Ishikawa (cell line): ENCODE measurements around the gene FGF18.

Source experiments
- CEBPB ChIP-seq: IDR thresholded peaks from 2 replicates; pipeline ENCODE4 v1.6.1; 2012
- CREB1 ChIP-seq: IDR thresholded peaks from 2 replicates; pipeline ENCODE4 v1.6.1; 2012; ENCODE audit warnings: low read depth
- EGR1 ChIP-seq: IDR thresholded peaks from 2 replicates; pipeline ENCODE4 v1.6.1; 2012
- EP300 ChIP-seq: IDR thresholded peaks from 2 replicates; pipeline ENCODE4 v1.6.1; 2012; ENCODE audit warnings: borderline replicate concordance
- FOXM1 ChIP-seq: IDR thresholded peaks from 2 replicates; pipeline ENCODE4 v1.6.1; 2012; ENCODE audit warnings: low read depth, borderline replicate concordance
- NFIC ChIP-seq: IDR thresholded peaks from 2 replicates; pipeline ENCODE4 v1.6.1; 2012
- RAD21 ChIP-seq: IDR thresholded peaks from 2 replicates; pipeline ENCODE4 v1.6.1; 2012; ENCODE audit warnings: low read depth
- TAF1 ChIP-seq: IDR thresholded peaks from 2 replicates; pipeline ENCODE4 v1.6.1; 2012; ENCODE audit warnings: low read depth, mild to moderate bottlenecking
- TCF12 ChIP-seq: IDR thresholded peaks from 2 replicates; pipeline ENCODE4 v1.6.1; 2012; ENCODE audit warnings: low read depth
- TEAD4 ChIP-seq: IDR thresholded peaks from 2 replicates; pipeline ENCODE4 v1.6.1; 2012
- YY1 ChIP-seq: IDR thresholded peaks from 2 replicates; pipeline ENCODE4 v1.6.1; 2012; ENCODE audit warnings: low read depth
- ZBTB7A ChIP-seq: IDR thresholded peaks from 2 replicates; pipeline ENCODE4 v1.6.1; 2012; ENCODE audit warnings: low read depth
- TF ChIP-seq, protein P1 (sequence below): IDR thresholded peaks from 2 replicates; pipeline ENCODE4 v1.6.1; 2012
- TF ChIP-seq, protein P2 (sequence below): IDR thresholded peaks from 2 replicates; pipeline ENCODE4 v1.6.1; 2012; ENCODE audit warnings: low read depth, mild to moderate bottlenecking
- TF ChIP-seq, protein P3 (sequence below): IDR thresholded peaks from 2 replicates; pipeline ENCODE4 v1.6.1; 2012

Gene FGF18

DNA sequence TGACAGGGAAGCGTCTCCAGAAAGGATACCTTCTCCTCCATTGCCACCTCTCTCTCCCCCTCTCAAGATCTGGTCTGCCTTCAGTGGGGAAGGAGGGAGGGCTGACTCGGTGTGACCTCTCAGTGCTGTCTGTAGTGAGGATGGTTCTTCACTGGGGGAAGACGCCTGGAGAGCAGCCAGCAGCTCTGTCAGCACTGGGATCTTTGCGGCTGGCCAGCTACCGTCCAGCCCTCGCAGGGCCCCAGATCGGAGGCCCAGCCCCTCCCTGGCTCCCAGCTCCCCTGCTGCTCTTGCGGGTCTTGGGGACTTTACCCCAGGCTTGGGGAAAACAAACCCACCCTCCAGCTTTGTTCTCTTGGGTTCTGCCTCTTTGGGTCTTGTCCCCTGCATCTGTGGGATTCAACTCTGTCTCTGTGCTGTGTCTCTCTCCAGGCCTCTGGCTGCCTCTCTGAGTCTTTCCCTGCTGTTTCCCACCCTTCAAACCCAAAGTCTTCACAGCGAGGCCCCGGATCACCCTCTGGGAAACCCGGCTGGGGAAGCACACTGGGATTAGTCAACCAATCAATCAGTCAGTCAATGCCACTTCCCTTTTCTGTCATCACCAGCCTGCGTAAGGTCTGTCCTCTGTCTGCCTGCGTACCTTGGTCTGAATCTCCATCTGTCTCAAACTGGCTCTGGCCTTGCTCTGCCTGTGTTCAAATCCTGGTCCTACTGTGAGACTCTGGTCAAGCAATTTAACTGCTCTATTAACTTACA, 23.0 kb downstream of the FGF18 start:
- TF ChIP-seq, protein P1, sequence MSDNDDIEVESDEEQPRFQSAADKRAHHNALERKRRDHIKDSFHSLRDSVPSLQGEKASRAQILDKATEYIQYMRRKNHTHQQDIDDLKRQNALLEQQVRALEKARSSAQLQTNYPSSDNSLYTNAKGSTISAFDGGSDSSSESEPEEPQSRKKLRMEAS: no peak
- TF ChIP-seq TEAD4 (no peak), FOXM1 (no peak), CREB1 (no peak), TAF1 (no peak), TCF12 (no peak), NFIC (no peak), EP300 (no peak), RAD21 (no peak), YY1 (no peak), EGR1 (no peak), ZBTB7A (no peak), CEBPB (no peak)
- TF ChIP-seq, protein P2, sequence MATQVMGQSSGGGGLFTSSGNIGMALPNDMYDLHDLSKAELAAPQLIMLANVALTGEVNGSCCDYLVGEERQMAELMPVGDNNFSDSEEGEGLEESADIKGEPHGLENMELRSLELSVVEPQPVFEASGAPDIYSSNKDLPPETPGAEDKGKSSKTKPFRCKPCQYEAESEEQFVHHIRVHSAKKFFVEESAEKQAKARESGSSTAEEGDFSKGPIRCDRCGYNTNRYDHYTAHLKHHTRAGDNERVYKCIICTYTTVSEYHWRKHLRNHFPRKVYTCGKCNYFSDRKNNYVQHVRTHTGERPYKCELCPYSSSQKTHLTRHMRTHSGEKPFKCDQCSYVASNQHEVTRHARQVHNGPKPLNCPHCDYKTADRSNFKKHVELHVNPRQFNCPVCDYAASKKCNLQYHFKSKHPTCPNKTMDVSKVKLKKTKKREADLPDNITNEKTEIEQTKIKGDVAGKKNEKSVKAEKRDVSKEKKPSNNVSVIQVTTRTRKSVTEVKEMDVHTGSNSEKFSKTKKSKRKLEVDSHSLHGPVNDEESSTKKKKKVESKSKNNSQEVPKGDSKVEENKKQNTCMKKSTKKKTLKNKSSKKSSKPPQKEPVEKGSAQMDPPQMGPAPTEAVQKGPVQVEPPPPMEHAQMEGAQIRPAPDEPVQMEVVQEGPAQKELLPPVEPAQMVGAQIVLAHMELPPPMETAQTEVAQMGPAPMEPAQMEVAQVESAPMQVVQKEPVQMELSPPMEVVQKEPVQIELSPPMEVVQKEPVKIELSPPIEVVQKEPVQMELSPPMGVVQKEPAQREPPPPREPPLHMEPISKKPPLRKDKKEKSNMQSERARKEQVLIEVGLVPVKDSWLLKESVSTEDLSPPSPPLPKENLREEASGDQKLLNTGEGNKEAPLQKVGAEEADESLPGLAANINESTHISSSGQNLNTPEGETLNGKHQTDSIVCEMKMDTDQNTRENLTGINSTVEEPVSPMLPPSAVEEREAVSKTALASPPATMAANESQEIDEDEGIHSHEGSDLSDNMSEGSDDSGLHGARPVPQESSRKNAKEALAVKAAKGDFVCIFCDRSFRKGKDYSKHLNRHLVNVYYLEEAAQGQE: no peak
- TF ChIP-seq, protein P3, sequence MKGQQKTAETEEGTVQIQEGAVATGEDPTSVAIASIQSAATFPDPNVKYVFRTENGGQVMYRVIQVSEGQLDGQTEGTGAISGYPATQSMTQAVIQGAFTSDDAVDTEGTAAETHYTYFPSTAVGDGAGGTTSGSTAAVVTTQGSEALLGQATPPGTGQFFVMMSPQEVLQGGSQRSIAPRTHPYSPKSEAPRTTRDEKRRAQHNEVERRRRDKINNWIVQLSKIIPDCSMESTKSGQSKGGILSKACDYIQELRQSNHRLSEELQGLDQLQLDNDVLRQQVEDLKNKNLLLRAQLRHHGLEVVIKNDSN: no peak

DNA sequence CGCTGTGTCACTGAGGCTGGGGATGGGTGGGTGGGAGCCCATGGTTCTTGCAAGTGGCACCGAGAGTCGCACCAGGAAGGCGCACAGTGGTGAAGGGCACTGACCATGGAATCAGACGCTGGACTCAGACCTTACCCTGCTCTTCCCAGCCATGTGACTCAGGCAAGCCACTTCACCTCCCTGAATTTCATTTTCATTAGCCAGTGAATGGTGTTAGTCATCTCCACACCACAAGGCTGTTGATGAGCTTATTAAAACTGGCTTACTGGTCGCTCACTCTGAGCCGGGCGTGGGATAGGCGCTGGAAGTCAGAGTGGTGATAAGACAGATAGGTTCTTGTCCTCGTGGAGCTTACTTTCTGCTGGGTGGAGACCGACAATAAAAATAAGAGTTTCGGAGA, 25.1 kb downstream of the FGF18 start:
- TF ChIP-seq YY1 (no peak), ZBTB7A (no peak), NFIC (no peak), CEBPB (no peak), TCF12 (no peak), FOXM1 (no peak), RAD21 (no peak), TEAD4 (no peak), EP300 (no peak), EGR1 (no peak), TAF1 (no peak), CREB1 (no peak)
- TF ChIP-seq, protein P3: no peak
- TF ChIP-seq, protein P2: no peak
- TF ChIP-seq, protein P1: no peak

DNA sequence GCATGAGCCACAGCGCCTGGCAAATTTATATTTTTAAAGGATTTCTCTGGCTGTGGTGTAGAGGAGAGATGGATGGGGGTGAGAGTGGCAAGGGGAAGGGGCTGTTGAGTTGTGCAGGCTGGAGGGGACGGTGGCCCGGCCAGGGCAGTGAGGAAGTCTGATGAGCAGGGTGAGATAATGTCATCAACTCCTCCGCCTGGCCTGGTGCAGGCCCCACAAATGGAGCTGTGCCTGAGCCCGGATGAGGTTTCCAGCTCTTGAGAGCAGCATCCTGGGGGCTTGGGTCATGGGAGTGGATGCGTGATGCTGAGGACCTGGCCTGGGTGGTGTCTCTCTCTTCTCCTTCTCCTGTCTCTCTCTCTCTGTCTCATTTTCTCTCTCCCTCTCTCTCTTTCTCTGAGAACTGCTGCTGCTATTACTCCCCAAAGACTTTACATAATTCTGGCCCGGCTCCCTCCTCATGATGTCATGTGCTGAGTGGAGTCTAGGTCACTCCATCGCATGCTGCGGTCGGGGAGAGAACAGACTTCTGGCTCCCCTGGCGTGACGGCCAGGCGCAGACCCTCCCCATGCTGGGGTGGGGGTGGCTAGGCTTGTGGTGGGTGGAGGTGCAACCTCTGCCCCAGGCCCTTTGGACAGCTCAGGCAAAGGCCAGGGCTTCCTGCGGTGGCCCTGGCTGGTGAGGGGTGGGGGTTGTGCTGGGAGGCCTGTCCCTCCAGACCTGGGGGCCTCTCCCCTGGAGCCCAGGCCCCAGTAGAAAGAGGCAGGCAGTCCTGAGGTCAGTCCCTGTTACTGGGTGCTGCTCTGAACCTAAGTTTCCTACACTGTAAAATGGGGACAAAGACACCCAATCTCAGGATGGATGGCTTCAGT, 26.4 kb downstream of the FGF18 start:
- TF ChIP-seq TCF12: no peak
- no peak for TF ChIP-seq TEAD4
- TF ChIP-seq ZBTB7A: no peak
- no peak for TF ChIP-seq NFIC
- TF ChIP-seq CREB1: no peak
- no peak for TF ChIP-seq CEBPB
- TF ChIP-seq, protein P1: no peak
- TF ChIP-seq, protein P2: no peak
- no peak for TF ChIP-seq YY1
- TF ChIP-seq EGR1: no peak
- TF ChIP-seq EP300: no peak
- no peak for TF ChIP-seq FOXM1
- TF ChIP-seq, protein P3: no peak
- no peak for TF ChIP-seq TAF1
